DLD1 (cell line): Measurements from ENCODE around the gene KLHL35.
"Not testable (repeated sequence)": the region's sequence is repeated elsewhere in the genome, so short reads cannot be mapped to it uniquely, and the experiment has no call there.

Experiments
- in situ Hi-C: cut with HindIII; loops from 2 replicates; pipeline ENCODE4 v1.10.0; 2017; ENCODE audit warnings: low sequenced_read_pairs

KLHL35 gene

DNA sequence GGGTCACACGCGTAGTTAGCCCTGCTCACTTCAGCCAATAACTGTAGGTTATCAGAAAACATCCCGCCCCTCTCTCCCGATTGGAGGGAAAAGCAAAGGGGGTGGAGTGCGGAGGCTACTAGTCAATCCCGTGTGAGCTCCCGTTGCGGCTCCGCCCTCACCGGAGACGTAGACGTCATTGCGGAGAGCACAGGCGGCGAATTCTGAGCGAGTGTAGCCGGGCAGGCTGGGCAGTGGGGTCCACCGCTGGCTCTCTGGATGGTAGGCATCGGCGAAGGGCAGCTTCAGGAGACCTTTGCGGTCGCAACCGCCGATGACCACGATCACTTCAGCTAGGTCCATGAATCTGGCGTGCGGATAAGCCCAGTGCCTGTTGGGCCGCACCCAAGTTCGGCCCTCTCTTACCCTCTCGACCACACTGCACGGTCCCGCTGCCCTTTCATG, 4.7 kb downstream of the KLHL35 start:
- in situ Hi-C loops, result no loop called here

DNA sequence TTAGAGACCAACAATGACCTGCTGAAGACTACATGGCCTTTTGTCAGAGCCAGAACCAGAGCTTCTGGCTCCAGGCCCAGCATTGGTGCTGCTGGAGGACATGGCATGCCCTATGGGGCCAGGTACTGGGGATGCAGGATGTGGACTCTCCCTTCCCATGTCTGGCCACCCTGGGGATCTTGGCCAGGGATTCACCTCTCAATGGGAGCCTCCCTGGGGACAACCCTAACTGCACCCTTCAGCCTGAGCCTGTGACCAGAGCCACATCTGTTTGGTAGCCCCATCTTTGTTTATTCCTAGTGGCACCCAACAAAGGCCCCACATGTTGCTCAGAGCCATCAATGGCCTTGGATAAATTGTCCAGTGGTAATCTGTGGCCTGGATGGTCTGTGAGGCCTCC, 5.8 kb downstream of the KLHL35 start:
- in situ Hi-C loops, result no loop called here

DNA sequence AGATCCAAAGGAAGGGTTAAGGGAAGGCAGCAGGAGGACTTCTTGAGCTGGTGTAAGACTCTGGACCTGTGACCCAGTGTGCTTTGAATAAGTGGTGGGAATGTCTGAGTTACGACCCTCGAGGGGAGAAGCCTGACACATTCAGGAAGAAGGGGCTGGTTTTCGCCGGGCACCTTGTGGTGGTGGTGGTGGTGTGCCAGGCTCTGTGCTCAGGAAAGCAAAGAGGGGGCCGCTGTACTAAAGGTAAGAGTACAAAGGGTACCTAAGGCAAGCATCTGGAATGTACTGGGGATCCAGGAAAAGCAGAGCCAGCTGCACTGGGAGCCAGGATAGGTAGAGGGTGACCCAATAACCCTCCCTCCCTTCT, 6.3 kb downstream of the KLHL35 start:
- in situ Hi-C loops, result no loop called here

GRCh38 chr11:75425422-75425821, 7.6 kb downstream of the KLHL35 start:
- in situ Hi-C loops, result no loop called here

- in situ Hi-C loops, result no loop called here
Measured at GRCh38 chr11:75424396-75424795, 8.6 kb downstream of the KLHL35 start.

DNA sequence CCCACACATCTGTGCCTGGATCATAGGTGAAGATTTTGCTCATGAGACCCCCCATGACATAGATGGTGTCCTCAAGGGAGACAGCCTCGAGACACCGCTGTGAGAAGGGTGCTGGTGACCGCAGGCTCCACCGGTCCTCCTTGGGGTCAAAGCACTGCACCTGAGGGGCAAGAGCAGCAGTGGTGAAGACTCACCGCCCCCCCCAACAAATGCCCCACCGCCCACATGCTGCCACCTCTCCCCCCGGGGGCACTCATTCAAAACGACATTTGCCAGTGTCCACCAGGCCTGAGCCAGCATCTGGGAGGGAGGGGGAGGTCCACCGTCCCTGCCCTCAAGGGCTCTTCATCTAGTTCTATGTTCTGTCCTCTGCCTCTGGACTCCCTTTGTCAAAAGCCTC, 9.3 kb downstream of the KLHL35 start:
- in situ Hi-C loops, result no loop called here

DNA sequence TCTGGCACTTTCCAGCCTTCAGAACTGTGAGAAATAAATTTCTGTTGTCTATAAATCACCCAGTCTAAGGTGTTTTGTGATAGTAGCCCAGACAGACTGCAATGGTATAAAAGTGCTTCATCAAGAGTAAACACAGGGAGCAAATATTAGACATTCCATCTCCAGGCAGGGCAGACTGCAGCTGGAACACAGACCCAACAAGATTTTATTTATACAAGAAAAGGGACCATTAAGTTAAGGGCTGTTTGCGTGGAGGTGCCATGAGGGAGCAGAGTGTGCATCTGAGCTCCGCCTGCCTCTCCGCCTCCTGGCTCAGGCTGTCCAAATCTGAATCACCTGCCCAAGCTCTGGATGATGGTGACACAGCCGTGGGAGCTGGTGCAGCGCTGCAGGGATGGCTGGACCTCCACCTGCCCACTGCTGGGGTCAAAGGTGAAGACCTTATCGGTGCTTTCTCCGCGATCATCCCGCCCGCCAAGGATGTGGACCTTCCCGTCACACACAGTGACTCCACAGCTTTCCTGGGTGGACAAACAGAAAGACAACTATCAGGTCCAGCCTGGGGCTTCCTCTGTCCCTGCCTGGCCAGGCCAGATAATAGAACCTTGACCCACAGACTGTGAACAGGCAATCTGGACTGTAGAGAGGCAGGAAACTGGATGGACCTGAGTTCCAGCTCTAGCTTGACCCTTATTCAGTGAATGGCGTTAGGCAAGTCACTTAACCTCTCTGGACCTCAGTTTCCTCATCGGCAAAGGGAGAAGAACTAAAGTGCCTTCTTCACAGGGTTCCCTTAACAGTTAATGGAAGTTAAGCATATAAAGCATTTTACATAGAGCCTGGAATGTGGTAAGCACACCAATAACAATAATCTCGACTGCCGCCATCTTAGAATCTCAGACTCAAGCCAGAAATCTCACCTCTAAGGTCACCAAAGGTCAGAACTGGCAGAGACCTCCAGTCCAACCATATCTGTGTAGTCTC, 10.5 kb downstream of the KLHL35 start:
- in situ Hi-C loops, result no loop called here

DNA sequence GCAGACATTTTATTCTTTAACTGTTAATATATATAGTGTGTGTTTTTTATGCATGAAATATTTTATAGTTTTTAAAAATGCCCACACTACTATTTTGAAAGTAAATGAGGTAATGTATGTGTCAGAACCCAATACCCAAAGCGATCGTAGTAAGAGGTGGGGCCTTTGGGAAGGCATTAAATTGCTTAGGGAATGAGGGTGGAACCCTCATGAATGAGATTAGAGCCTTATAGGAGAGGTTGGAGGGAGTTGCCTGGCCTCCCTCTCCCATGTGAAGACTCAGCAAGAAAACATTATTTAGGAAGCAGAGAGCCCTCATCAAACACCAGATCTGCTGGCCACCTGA, 11.1 kb downstream of the KLHL35 start:
- in situ Hi-C loops, result no loop called here

DNA sequence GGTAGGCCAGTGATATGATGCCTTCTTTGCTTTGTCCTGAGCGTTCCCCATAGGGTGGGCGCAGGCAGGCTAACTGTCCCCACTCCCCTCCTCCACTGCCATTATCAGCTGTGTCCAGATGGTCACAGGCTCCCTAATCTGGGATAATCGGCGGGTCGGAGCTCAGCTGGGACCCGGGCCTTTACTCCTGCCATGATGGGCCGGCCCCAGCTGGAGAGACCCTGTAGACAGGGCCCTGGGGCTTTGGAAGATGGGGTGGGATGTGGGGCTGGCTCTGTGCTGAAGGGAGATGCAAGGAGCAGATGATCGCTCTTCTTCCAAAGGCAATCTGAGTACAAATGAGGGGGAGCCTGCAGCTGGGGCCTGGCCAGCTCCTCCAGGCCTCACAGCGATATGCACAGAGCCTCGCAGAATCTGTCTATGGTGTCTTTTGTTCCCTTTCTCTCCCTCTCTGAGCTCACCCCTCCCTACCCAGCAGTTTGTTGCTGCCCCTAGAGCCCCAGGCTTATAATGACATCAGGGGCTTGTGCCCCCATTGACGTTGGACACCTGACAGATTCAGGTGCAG, 11.9 kb downstream of the KLHL35 start:
- in situ Hi-C loops, result no loop called here

- in situ Hi-C loops, result no loop called here
Measured at GRCh38 chr11:75420224-75421034, 12.6 kb downstream of the KLHL35 start.

- in situ Hi-C loops, result no loop called here
Measured at GRCh38 chr11:75413864-75414263, 19.1 kb downstream of the KLHL35 start.

GRCh38 chr11:75413146-75413545, 19.9 kb downstream of the KLHL35 start:
- in situ Hi-C loops, result not testable (repeated sequence)

DNA sequence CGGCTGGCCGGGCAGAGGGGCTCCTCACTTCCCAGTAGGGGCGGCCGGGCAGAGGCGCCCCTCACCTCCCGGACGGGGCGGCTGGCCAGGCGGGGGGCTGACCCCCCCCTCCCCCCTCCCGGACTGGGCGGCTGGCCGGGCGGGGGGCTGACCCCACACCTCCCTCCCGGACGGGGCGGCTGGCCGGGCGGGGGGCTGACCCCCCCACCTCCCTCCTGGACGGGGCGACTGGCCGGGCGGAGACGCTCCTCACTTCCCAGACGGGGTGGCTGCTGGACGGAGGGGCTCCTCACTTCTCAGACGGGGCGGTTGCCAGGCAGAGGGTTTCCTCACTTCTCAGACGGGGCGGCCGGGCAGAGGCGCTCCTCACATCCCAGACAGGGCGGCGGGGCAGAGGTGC, 23.0 kb downstream of the KLHL35 start:
- in situ Hi-C loops, result not testable (repeated sequence)

DNA sequence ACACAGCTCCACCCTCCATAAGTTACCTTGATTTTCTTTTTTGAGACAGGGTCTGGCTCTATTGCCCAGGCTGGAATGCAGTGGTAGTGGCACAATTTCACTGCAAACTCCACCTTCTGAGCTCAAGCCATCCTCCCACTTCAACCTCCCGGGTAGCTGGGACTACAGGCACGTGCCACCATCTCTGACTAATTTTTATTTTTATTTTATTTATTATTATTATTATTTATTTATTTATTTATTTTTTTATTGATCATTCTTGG, 24.1 kb downstream of the KLHL35 start:
- in situ Hi-C loops, result no loop called here

GRCh38 chr11:75406338-75406777, 26.6 kb downstream of the KLHL35 start:
- in situ Hi-C loops, result no loop called here

GRCh38 chr11:75403983-75404658, 28.9 kb downstream of the KLHL35 start:
- in situ Hi-C loops, result no loop called here

DNA sequence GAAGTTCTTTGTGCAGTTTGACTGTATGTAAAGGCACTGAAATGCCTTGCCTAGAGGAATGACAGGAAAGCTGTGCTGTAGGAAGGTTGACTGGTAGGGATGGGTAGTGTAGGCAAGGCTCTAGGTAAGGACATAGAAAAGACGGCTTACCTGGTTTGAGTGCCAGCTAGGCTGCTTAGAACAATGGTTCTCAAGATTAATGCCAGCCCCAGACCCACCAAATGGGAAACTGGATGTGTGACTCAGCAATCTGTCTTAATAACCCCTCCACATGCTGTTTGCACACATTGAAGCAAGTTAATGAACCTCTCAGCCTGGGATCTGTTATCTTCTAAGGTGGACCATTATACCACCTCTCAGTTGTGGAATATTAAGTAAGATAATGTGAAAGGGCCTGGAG, 30.0 kb downstream of the KLHL35 start:
- in situ Hi-C loops, result no loop called here

DNA sequence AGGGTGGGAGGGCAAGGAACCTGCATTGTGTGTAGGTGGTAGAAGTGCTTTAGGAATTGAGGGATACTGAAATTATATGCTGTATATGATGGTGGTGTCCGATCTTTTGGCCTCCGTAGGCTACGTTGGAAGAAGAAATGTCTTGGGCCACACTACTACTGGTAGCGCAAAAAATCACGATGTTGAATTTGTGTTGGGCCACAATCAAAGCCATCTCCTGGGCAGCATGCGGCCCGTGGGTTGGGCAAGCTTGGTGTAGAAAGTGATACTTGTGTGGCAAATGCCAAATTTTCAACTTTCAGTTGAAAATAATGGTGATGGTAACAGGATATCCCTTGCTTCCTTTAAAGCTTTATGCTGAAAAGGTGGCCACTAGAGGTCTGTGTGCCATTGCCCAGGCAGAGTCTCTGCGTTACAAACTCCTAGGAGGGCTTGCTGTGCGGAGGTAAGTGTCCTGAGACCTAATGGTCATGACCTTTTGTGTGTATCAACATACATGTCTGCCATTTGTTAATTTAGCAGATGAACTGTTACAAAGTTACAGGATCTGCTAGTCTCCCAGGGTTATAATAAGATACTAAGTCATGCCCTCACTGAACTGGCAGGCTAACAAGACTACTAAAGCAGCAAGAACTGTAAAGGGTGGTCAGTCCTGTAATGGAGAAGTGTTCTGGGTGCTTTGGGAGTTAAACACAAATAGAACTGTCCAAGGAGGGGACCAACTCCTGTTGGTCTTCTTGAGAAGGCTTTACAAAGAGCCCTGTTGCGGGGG, 30.8 kb downstream of the KLHL35 start:
- in situ Hi-C loops, result no loop called here

- in situ Hi-C loops, result no loop called here
Measured at GRCh38 chr11:75400146-75400865, 32.7 kb downstream of the KLHL35 start.
